Stimulated activated CD4-positive, alpha-beta T cell treated with anti-CD3 and anti-CD28 coated beads, Interleukin-1b, Interleukin-23, amount 100 ng/mL, for 1 hour (primary cell): ENCODE data around the gene CACNA2D3.

ENCODE experiments used
- DNase-seq, 2 donors: peaks; one replicate each; pipeline ENCODE4 v3.0.0-alpha.2; 2020; ENCODE audit warnings: low read depth in 2 of 2

CACNA2D3 gene

GRCh38 chr3:54745843-54746242 lies 623.5 kb downstream of the CACNA2D3 start:
- no peak for DNase-seq

- no peak for DNase-seq
These were observed 624.4 kb downstream of the CACNA2D3 start for GRCh38 chr3:54746722-54747121.

DNA sequence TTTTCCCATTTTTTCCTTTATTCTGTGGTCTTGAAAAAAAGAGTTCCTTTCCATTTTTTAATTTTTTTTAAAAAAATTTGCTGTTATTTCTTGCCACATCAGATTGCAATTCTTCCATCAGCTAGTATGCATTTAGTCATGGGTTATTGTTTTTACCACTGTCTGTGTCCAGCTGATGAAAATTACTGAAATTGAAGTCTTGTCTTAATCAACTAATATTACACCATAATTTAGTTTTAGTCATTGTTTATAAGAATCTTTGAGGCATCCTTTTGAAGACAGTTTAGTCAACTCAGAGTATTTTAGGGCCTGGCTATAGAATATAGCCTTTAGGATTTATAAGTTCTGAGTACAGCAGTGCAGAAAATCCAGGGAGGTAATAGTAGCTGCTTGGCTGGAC lies 633.4 kb downstream of the CACNA2D3 start:
- DNase-seq: no peak

DNA sequence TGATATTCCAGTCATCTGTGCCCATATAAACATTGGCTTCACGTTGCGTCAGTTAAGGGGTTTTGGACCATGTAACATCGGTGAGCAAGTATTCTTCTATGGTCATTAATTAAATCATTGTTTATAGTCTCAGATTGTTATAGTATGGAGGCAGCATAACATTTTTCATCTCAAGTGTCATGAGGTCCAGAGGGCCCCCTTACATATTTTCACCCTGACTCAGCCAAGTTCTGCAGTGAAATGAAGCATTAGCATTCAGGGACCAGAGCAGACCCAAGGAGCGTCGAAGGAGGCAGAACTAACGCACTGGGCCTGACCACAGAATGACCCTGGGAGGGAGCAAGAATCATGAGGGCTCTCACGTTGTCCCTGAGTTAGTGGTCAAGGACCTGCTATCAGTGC lies 634.0 kb downstream of the CACNA2D3 start:
- no peak for DNase-seq

DNA sequence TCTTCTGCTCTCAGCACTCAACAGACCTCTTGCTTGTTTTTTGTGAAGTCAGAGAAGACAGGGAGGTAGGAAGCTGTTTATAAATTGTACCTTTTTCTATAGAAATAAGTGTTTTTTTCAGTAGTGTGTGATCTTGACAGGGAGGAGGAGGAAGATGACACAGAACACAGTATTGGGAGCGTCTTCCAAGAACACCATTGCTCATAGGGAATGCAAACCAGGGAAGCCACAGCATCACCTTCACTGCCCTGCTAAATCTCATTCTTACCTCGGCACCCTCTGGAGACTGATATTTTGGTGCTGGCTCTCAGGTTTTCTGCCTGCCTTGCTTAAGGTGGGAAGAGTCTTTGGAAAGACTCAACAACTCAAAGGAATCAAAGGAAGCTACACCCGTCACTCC lies 636.1 kb downstream of the CACNA2D3 start:
- DNase-seq: no peak

- no peak for DNase-seq
These were observed 636.8 kb downstream of the CACNA2D3 start for GRCh38 chr3:54759166-54759565.

GRCh38 chr3:54760201-54760600 lies 637.8 kb downstream of the CACNA2D3 start:
- no peak for DNase-seq

DNA sequence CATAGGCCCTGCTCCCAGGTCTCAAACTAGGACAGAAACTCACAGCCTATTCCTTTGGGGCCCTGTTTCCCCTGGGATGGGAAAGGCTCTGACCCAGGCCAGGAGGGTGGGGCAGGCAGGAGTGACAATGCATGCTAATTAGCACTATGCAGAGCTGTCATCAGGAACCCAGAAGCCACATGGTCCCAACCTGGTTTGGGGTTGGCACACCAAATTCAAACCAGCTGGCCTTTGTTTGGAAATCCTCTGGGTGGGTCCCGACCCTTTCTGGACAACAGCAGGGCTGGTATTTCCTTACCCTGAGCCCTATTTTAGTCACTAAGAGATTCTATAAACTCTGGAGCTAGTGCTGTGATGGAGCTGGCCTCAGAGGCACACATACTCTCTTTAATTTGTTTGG lies 639.3 kb downstream of the CACNA2D3 start:
- no peak for DNase-seq

- DNase-seq: no peak
These were observed 642.6 kb downstream of the CACNA2D3 start for GRCh38 chr3:54764911-54765310.

DNA sequence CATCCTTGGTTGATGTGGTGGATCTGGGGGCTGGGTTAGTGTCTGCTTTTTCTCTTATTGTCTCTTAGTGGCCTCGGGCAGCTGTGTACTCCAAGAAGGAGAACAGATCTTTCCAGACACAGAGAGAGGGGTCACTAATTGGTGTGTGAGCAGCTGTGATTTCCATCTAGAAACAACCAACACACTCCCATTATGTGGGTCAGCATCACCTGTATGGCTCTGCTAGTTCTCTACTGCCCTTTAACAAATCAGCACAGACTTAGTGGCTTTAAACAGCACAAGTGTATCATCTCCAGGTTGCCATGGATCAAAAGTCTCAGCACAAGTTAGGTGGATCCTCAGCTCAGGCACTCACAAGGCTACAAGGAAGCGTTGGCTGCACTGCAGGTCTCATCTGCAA lies 648.7 kb downstream of the CACNA2D3 start:
- no peak for DNase-seq

GRCh38 chr3:54772051-54772450 lies 649.7 kb downstream of the CACNA2D3 start:
- DNase-seq: no peak

- DNase-seq: no peak
These were observed 650.4 kb downstream of the CACNA2D3 start for GRCh38 chr3:54772746-54773145.

- DNase-seq: no peak
These were observed 650.9 kb downstream of the CACNA2D3 start for GRCh38 chr3:54773271-54773670.

DNA sequence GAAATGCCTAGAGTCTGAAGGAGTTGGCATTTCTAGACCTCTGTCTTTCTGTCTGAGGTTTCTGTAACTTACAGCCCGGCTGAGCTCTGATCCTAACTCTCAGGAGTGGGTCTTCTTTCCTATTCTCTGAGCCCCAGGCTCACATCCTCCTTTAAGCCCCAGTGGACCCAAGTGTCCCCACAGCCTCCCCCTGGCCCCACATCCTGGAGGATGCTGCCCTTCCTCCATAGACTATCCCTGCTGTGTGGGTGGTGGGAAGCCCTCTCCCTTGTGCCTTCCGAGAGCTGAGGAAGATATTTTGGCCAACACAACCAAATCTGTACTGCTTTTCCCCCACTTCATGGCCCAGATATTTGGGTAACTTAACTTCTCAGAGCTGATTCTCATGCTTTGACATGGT lies 654.2 kb downstream of the CACNA2D3 start:
- DNase-seq: no peak

- DNase-seq: no peak
These were observed 654.8 kb downstream of the CACNA2D3 start for GRCh38 chr3:54777141-54777540.

DNA sequence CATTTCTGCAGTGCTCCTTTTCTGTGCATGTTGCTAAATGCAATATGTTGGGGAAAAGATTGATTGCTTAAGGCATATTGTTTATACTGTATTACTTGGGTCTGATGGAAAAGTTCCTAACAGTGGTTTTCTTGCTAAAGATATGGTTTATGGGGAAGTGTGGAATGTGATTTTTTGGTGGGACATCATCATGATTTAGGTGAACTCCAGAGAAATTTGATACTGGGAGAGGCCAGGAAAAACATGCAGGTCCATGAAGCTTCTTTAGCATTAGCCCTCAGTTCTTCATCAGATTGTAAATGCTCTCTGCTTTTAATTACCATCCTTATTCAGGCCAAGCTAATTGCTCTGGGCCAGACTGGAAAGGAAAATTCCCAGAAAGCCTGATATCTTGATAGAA lies 658.0 kb downstream of the CACNA2D3 start:
- no peak for DNase-seq

GRCh38 chr3:54781728-54782127 lies 659.4 kb downstream of the CACNA2D3 start:
- no peak for DNase-seq

GRCh38 chr3:54783611-54784010 lies 661.3 kb downstream of the CACNA2D3 start:
- no peak for DNase-seq

- no peak for DNase-seq
These were observed 661.7 kb downstream of the CACNA2D3 start for GRCh38 chr3:54784021-54784420.

- DNase-seq: no peak
These were observed 663.6 kb downstream of the CACNA2D3 start for GRCh38 chr3:54785976-54786375.

DNA sequence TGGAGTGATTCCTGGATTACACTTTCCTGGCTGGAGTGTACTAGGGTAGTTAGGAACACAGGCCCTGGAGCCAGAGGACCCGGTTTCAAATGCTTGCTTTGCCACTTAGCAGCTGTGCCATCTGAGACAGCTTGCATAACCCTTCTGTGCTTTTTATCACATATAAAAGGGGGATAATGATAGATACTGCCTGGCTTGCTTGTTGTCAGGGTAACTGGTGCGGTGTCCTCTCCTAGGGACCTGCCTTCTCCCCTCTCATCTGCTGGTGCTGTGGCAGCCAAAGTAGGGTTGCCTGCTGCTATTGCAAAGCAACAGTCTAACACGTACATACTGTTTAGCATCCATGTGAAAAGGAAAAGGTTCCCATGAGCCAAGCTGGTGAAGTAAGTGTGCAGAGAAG lies 667.7 kb downstream of the CACNA2D3 start:
- DNase-seq: no peak

DNA sequence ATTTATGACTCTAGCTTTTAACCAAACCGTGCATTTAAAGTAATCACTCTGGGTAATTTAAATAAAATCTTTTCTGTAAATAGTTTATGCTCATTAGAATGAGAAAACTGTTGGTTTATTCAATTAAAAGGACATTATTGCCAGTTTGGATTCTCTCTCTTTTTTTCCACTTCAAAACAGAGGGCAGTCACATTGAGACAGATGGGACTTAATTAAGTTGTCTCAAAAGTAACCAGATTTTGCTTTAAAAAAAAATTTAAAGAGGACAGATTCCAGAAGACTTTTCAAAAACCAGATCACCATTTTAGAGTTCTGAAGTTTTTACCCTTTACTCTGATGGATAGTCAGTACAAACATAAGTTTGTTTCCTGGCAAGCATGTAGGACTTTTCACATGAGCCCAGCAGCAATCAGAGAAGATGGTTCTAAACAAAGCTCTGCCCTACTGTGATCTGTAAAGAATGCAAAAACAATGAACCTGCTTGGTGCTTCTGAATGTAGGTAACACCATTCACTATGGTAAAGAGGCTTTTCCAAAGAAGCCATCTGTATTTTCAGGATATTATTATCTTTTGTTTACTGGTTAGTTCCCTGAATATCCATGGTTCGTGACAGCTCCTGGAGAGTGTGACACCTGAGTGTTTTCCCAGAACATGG lies 669.3 kb downstream of the CACNA2D3 start:
- no peak for DNase-seq

GRCh38 chr3:54792584-54792983 lies 670.2 kb downstream of the CACNA2D3 start:
- DNase-seq: no peak

- DNase-seq: no peak
These were observed 670.8 kb downstream of the CACNA2D3 start for GRCh38 chr3:54793171-54793570.
